RWPE2 (cell line): ENCODE measurements around the gene HOXB7.

Experiments
- ATAC-seq: fragments of 200-7000 bp; cut with Tn5 transposase; 3 replicates; pipeline ENCODE4 v1.9.1; 2021; ENCODE audit warnings: low read depth
- DNase-seq: peaks from one replicate; pipeline ENCODE4 v3.0.0-alpha.2; 2020; ENCODE audit warnings: low spot score
- H3K27ac ChIP-seq: fragments of 450-650 bp; 2 replicates; pipeline ENCODE4 v1.5.1; 2017; ENCODE audit warnings: mild to moderate bottlenecking; ENCODE audit not compliant: poor library complexity, severe bottlenecking
- H3K27me3 ChIP-seq: fragments of 250-450 bp; sonication (Bioruptor Pico); 2 replicates; pipeline ENCODE4 v1.5.1; 2021; ENCODE audit warnings: mild to moderate bottlenecking, moderate library complexity; ENCODE audit not compliant: insufficient read depth, poor library complexity, severe bottlenecking
- H3K36me3 ChIP-seq: fragments of 250-450 bp; sonication (Bioruptor Pico); 2 replicates; pipeline ENCODE4 v1.5.1; 2020; ENCODE audit warnings: low read depth, mild to moderate bottlenecking, moderate library complexity
- H3K4me1 ChIP-seq: fragments of 250-450 bp; sonication (Bioruptor Pico); 2 replicates; pipeline ENCODE4 v1.5.1; 2021; ENCODE audit warnings: mild to moderate bottlenecking, moderate library complexity; ENCODE audit not compliant: insufficient read depth, poor library complexity, severe bottlenecking
- H3K4me3 ChIP-seq: fragments of 250-450 bp; sonication (Bioruptor Pico); 2 replicates; pipeline ENCODE4 v1.5.1; 2021; ENCODE audit warnings: mild to moderate bottlenecking, moderate library complexity; ENCODE audit not compliant: severe bottlenecking
- H3K9me3 ChIP-seq: fragments of 250-450 bp; sonication (Bioruptor Pico); 2 replicates; pipeline ENCODE4 v1.5.1; 2021; ENCODE audit warnings: mild to moderate bottlenecking, moderate library complexity; ENCODE audit not compliant: severe bottlenecking
- CTCF ChIP-seq: fragments of 450-650 bp; IDR thresholded peaks from one replicate; pipeline ENCODE4 v1.5.1; 2017; ENCODE audit warnings: mild to moderate bottlenecking, moderate library complexity; ENCODE audit not compliant: poor library complexity, severe bottlenecking

Gene HOXB7

GRCh38 chr17:48590607-48591161 lies 20.1 kb downstream of the HOXB7 start:
- DNase-seq (no peak), ATAC-seq (no peak)
- Histone ChIP-seq H3K27ac (no peak overlapping the region), H3K4me1 (peaks cover 6% of the 10 kb centered on the region), H3K4me3 (no peak overlapping the region), H3K9me3 (no peaks in the 10 kb centered on the region), H3K27me3 (no peaks in the 10 kb centered on the region), H3K36me3 (no peaks in the 10 kb centered on the region)
- TF ChIP-seq CTCF: no peak

- no peak for TF ChIP-seq CTCF
- ATAC-seq (no peak), DNase-seq (no peak)
- Histone ChIP-seq H3K4me3 (no peak within 1 kb of the TSS), H3K27me3 (no peaks in the 10 kb centered on the region), H3K9me3 (no peaks in the 10 kb centered on the region), H3K4me1 (peaks cover 6% of the 10 kb centered on the region), H3K36me3 (no peaks in the 10 kb centered on the region), H3K27ac (no peak within 1 kb of the TSS)
These were observed 20.8 kb downstream of the HOXB7 start, which contains the start of gene HOXB3 for GRCh38 chr17:48589831-48590606. TSS of gene HOXB3 (minus strand) at chr17:48590241. CDS start at chr17:48552474, 37,767 bp downstream.

- no peak overlapping the region for H3K27ac ChIP-seq
- H3K9me3 ChIP-seq: no peaks in the 10 kb centered on the region
- DNase-seq: no peak
- peaks cover 6% of the 10 kb centered on the region for H3K4me1 ChIP-seq
- no peak for TF ChIP-seq CTCF
- no peaks in the 10 kb centered on the region for H3K36me3 ChIP-seq
- ATAC-seq: no peak
- H3K27me3 ChIP-seq: no peaks in the 10 kb centered on the region
- H3K4me3 ChIP-seq: no peak overlapping the region
These were observed 21.6 kb downstream of the HOXB7 start for GRCh38 chr17:48589060-48589830.

GRCh38 chr17:48588528-48588927 lies 22.3 kb downstream of the HOXB7 start:
- Histone ChIP-seq H3K27ac (no peak overlapping the region), H3K27me3 (no peaks in the 10 kb centered on the region), H3K4me1 (peaks cover 6% of the 10 kb centered on the region), H3K9me3 (no peaks in the 10 kb centered on the region), H3K4me3 (no peak overlapping the region), H3K36me3 (no peaks in the 10 kb centered on the region)
- TF ChIP-seq CTCF: no peak
- DNase-seq: no peak
- ATAC-seq: no peak
